ENCODE data around the gene C9orf78. TPM values are rescaled to one million over a fixed set of nuclear protein-coding genes. Genes with fewer than 3 reads are reported as not detected.

The C9orf78 gene
- total RNA-seq, 4 donors from 2014 or later: 44.1 to 98.0 (median 45.0) TPM

DNA sequence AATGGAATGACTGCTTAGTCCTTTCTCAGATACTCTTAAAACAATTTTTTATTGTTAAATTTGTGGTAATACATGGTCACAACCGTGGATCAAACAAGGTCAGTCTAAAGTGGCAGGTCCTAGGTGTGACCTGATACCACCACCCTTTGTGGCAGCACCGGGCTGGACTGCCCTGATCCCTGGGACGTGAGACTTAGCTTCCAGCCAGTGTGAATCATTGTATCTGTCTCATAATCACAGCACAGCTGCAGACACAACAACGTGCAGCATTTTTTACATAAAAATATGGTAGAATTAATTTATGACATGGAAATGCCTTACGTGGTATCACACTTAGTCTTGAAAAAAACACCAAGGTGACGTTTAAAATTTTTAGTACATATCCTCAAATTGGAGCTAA, 24.3 kb downstream of the C9orf78 start:
- TF ChIP-seq, protein P1, sequence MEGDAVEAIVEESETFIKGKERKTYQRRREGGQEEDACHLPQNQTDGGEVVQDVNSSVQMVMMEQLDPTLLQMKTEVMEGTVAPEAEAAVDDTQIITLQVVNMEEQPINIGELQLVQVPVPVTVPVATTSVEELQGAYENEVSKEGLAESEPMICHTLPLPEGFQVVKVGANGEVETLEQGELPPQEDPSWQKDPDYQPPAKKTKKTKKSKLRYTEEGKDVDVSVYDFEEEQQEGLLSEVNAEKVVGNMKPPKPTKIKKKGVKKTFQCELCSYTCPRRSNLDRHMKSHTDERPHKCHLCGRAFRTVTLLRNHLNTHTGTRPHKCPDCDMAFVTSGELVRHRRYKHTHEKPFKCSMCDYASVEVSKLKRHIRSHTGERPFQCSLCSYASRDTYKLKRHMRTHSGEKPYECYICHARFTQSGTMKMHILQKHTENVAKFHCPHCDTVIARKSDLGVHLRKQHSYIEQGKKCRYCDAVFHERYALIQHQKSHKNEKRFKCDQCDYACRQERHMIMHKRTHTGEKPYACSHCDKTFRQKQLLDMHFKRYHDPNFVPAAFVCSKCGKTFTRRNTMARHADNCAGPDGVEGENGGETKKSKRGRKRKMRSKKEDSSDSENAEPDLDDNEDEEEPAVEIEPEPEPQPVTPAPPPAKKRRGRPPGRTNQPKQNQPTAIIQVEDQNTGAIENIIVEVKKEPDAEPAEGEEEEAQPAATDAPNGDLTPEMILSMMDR (IDR thresholded peaks at IDR 0.05): no peak
- no peak for ATAC-seq (ENCODE audit: low FRiP score)
- DNase-seq (ENCODE audit: low spot score): no peak

DNA sequence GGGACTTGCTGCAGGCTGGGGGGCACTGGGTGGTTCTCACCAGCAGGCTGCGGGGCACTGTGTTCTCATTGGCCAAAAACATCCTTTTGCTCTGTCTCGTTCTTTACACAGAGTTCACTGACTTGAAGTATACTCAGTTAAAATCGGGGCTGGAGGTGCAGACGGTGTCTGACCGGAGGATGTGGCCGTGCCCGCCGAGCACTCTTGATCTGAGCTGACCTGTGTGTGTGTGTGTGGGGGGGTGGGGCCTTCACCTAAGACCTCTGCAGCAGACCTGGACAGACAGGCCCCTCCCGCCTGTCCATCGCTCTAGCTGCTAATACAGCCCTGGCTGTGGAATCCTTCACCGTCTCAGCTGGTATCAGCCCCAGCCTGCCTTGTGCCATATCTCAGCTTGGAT, 25.0 kb downstream of the C9orf78 start:
- TF ChIP-seq, protein P1 (IDR thresholded peaks at IDR 0.05): no peak
- ATAC-seq (ENCODE audit: low FRiP score): no peak
- no peak for DNase-seq (ENCODE audit: low spot score)

DNA sequence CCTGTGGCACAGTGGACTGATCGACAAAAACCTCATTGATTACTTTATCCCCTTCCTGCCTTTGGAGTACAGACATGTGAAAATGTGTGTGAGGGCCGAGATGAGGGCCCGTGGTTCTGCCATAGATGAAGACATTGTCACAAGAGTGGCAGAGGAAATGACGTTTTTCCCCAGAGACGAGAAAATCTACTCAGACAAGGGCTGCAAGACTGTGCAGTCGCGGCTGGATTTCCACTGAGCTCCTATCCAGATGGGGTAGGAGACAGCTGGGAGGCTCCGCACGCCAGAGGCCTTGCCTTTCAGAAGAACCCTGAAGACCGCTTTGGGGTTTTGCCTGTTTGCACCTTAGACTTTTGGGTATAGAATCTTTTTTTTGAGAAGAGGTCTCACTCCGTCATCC, 25.7 kb downstream of the C9orf78 start:
- ATAC-seq (ENCODE audit: low FRiP score) (no peak), DNase-seq (ENCODE audit: low spot score) (no peak)

DNA sequence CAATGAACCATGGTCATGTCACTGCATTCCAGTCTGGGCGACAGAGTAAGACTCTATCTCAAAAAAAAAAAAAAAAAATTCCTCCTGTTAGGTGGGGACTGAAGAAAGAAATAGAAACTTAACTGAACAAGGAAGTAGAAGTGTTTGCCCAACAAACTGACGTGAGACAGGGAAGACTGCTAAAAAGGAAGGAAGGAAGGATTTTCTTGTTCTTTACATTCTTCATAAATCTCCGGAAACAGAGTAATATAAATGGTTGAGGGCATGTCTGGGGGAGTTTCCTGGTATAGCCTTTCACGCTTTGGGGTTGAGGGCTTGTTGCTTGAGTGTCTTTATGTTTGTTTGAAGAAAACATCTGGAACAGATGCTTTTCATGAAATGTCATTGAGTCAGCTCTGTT, 29.0 kb downstream of the C9orf78 start:
- DNase-seq (ENCODE audit: low spot score) (no peak), ATAC-seq (ENCODE audit: low FRiP score) (no peak)
- TF ChIP-seq, protein P1 (IDR thresholded peaks at IDR 0.05): no peak

More for the DNA sequence above, 25.7 kb downstream of the C9orf78 start:
- TF ChIP-seq, protein P1 (IDR thresholded peaks at IDR 0.05): no peak

DNA sequence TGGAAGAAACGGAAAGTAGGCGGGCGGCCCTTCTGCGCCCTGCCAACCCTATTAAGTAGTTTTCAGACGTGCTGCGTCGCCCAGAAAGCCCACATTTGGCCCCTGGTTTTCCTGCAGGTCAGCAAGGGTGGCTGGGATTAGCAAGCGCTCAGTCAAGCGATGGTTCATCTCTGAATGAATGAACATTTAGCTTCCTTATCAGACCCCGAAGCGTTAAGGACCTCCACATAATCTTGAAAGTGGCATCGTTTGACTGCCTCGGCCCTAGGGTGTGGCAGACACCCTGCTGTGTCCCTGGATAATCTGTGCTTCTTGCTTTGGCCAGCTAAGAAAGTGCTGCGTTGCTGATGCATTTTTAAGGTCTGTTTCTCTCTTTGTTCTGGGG, 31.4 kb downstream of the C9orf78 start:
- TF ChIP-seq, protein P1 (IDR thresholded peaks at IDR 0.05): no peak
- ATAC-seq (ENCODE audit: low FRiP score) (no peak), DNase-seq (ENCODE audit: low spot score) (no peak)

DNA sequence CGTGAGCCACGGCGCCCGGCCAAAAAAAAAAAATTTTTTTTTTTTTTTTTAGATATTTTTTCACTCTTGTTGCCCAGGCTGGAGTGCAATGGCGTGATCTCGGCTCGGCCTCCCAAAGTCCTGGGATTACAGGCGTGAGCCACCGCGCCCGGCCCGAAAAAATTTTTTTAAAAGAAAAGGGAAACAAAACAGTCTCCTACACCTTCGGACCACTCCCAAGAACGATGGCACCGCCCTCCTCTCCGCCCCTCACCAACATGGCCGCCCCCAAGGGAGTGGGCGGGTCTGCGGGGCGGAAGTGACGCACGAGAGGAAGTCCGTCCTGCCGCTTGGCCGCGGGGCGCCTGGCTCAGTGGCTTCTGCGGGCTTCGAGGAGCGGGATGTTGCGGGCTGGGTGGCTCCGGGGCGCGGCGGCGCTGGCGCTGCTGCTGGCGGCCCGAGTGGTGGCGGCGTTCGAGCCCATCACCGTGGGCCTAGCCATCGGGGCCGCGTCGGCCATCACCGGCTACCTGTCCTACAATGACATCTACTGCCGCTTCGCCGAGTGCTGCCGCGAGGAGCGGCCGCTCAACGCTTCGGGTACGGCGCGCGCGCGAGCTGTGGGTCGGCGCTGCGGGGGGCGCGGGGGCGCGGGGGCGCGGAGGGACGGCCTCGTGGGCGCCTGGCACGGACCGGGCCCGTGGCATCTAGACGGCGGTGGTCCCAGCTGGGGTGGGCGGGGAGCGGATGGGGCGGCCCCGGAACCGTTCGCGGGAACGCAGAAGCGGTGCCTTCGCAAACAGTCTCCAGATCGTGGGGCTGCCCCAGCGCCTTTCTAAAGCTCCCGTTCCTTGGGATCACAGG, 32.0 kb downstream of the C9orf78 start, which contains the start of gene TOR1B:
TOR1B (plus strand) TSS at position 352 of the 843 bp plus-strand sequence; CDS start at position 381, 29 bp downstream.
- DNase-seq (ENCODE audit: low spot score) (peak; percentile 95), ATAC-seq (ENCODE audit: low FRiP score) (peak; percentile 97)
- TF ChIP-seq, protein P1 (IDR thresholded peaks at IDR 0.05): no peak

DNA sequence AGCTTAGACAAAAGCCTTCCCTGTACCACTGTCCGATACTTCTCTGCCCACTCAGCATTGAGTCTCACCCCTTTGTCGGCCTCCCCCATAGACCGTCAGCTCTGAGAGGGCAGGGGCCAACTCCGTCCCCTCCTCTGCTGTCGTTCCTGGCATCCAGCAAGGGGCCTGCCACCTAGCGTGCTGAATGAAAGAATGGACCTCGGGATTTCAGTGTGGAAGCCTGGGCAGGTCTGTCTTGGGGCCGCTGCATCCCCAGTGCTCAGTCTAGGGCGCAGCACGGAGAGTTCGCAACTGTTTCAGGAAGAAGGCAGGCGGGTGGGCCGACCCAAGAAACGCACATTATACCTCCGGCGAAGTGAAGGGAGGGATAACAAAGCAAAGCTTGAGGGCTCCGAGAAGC, 33.6 kb downstream of the C9orf78 start:
- ATAC-seq (ENCODE audit: low FRiP score) (no peak), DNase-seq (ENCODE audit: low spot score) (no peak)
- TF ChIP-seq, protein P1 (IDR thresholded peaks at IDR 0.05): no peak

Data from omental fat pad (tissue), 4 donors.